IMR-90 (cell line): ENCODE measurements around the gene NXPE1. TPM values are rescaled to one million over a fixed set of nuclear protein-coding genes. Genes with fewer than 3 reads are reported as not detected.

Source experiments
- ATAC-seq: fragments of 200-7000 bp; cut with Tn5 transposase; 2 replicates; pipeline ENCODE4 v1.9.1; 2020; ENCODE audit warnings: low read depth, mild to moderate bottlenecking, moderate library complexity
- BruUV-seq: library from RNA; stranded (reverse); fragments of 400-500 nt; replicated peaks from 2 replicates; lab custom pipeline; 2021; lab: Mats Ljungman, UMichigan
- CTCF ChIA-PET: fragments of 300-600 bp; formaldehyde crosslinking; extraction: SDS; loops from one replicate; lab custom pipeline; 2021; ENCODE audit warnings: antibody characterized with exemption; lab: Yijun Ruan, JAX
- POLR2A ChIA-PET: fragments of 300-600 bp; sonication (Branson Sonifier 250); formaldehyde crosslinking; loops from one replicate; lab custom pipeline; 2022; ENCODE audit warnings: antibody characterized with exemption; ENCODE audit not compliant: unreplicated experiment; lab: Charles Lee
- DNase-seq: peaks from one replicate; pipeline ENCODE4 v3.0.0; 2013
- H2AFZ ChIP-seq: replicated peaks from 2 replicates; pipeline ENCODE3; 2013; ENCODE audit warnings: low read length, mild to moderate bottlenecking; ENCODE audit not compliant: poor library complexity
- H2AK5ac ChIP-seq: 2 replicates; pipeline ENCODE4 v1.6.1; 2013; ENCODE audit warnings: low read depth, low read length, inconsistent platforms
- H2AK9ac ChIP-seq: replicated peaks from 2 replicates; pipeline ENCODE3; 2013; ENCODE audit warnings: mild to moderate bottlenecking, low read depth, low read length, moderate library complexity; ENCODE audit not compliant: poor library complexity
- H2BK120ac ChIP-seq: 2 replicates; pipeline ENCODE4 v1.6.1; 2013; ENCODE audit warnings: low read depth, low read length, inconsistent platforms
- H2BK15ac ChIP-seq: 3 replicates; pipeline ENCODE4 v1.6.1; 2013; ENCODE audit warnings: low read depth, low read length, inconsistent platforms
- H2BK20ac ChIP-seq: 2 replicates; pipeline ENCODE4 v1.6.1; 2013; ENCODE audit warnings: low read depth, mild to moderate bottlenecking, inconsistent platforms, low read length, moderate library complexity
- H2BK5ac ChIP-seq: 2 replicates; pipeline ENCODE4 v1.6.1; 2013; ENCODE audit warnings: mild to moderate bottlenecking, low read depth, low read length, inconsistent platforms; ENCODE audit not compliant: poor library complexity, severe bottlenecking
- H3K14ac ChIP-seq: replicated peaks from 2 replicates; pipeline ENCODE4 v1.6.1; 2013; ENCODE audit warnings: low read depth, low read length, inconsistent platforms
- H3K18ac ChIP-seq: 2 replicates; pipeline ENCODE4 v1.6.1; 2013; ENCODE audit warnings: low read depth, low read length, control low read depth
- H3K23ac ChIP-seq: 2 replicates; pipeline ENCODE4 v1.6.1; 2013; ENCODE audit warnings: low read depth, low read length, inconsistent platforms
- H3K27ac ChIP-seq: 2 replicates; pipeline ENCODE4 v1.5.1; 2013; ENCODE audit warnings: mild to moderate bottlenecking, control low read depth, low read length; ENCODE audit not compliant: insufficient read depth
- H3K27me3 ChIP-seq: 2 replicates; pipeline ENCODE4 v1.6.1; 2013; ENCODE audit warnings: low read length; ENCODE audit not compliant: control insufficient read depth, insufficient read depth
- H3K36me3 ChIP-seq: 2 replicates; pipeline ENCODE4 v1.6.1; 2013; ENCODE audit warnings: low read length, mixed read lengths; ENCODE audit not compliant: control insufficient read depth, insufficient read depth
- H3K4ac ChIP-seq: 2 replicates; pipeline ENCODE4 v1.6.1; 2013; ENCODE audit warnings: low read depth, low read length, inconsistent platforms
- H3K4me1 ChIP-seq: 2 replicates; pipeline ENCODE4 v1.6.1; 2013; ENCODE audit warnings: low read length, mixed read lengths; ENCODE audit not compliant: control insufficient read depth, insufficient read depth
- H3K4me2 ChIP-seq: 2 replicates; pipeline ENCODE4 v1.6.1; 2013; ENCODE audit warnings: low read depth, mild to moderate bottlenecking, control low read depth, low read length, moderate library complexity
- H3K4me3 ChIP-seq: 2 replicates; pipeline ENCODE4 v1.5.1; 2013; ENCODE audit warnings: low read depth, mild to moderate bottlenecking, control low read depth, low read length, moderate library complexity; ENCODE audit not compliant: insufficient read depth
- H3K56ac ChIP-seq: 2 replicates; pipeline ENCODE4 v1.6.1; 2013; ENCODE audit warnings: low read length, inconsistent platforms; ENCODE audit not compliant: insufficient read depth; ENCODE audit errors: extremely low read depth
- H3K79me1 ChIP-seq, 2 experiments: 2 replicates each; pipeline ENCODE4 v1.6.1; 2013; ENCODE audit warnings: low read length in 2 of 2, inconsistent platforms in 1 of 2, low read depth in 1 of 2
- H3K9ac ChIP-seq: 2 replicates; pipeline ENCODE4 v1.6.1; 2013; ENCODE audit warnings: low read depth, low read length, control low read depth
- H3K9me1 ChIP-seq: 2 replicates; pipeline ENCODE4 v1.6.1; 2013; ENCODE audit warnings: low read length, inconsistent platforms; ENCODE audit not compliant: insufficient read depth
- H3K9me3 ChIP-seq: 2 replicates; pipeline ENCODE4 v1.6.1; 2013; ENCODE audit warnings: low read length; ENCODE audit not compliant: control insufficient read depth, insufficient read depth
- H4K20me1 ChIP-seq: 2 replicates; pipeline ENCODE4 v1.6.1; 2013; ENCODE audit warnings: low read length, inconsistent platforms; ENCODE audit not compliant: insufficient read depth
- H4K5ac ChIP-seq: 2 replicates; pipeline ENCODE4 v1.6.1; 2013; ENCODE audit warnings: mild to moderate bottlenecking, low read depth, low read length, control low read depth
- H4K8ac ChIP-seq, 2 experiments: 2 replicates each; pipeline ENCODE4 v1.6.1; 2013; ENCODE audit warnings: low read depth in 2 of 2, low read length in 2 of 2, control low read depth in 1 of 2, inconsistent platforms in 1 of 2
- H4K91ac ChIP-seq: 2 replicates; pipeline ENCODE4 v1.6.1; 2013; ENCODE audit warnings: low read depth, low read length, inconsistent platforms; ENCODE audit not compliant: insufficient read depth
- BHLHE40 ChIP-seq: fragments of 150-350 bp; IDR thresholded peaks from 2 replicates; pipeline ENCODE4 v1.6.1; 2016; ENCODE audit warnings: mild to moderate bottlenecking, low read depth, low read length
- CEBPB ChIP-seq: IDR thresholded peaks from 2 replicates; pipeline ENCODE4 v1.6.1; 2012; ENCODE audit warnings: low read depth, low read length, improper control_type of control experiment
- CHD1 ChIP-seq: IDR thresholded peaks from 2 replicates; pipeline ENCODE4 v1.6.1; 2012; ENCODE audit warnings: low read depth, low read length, improper control_type of control experiment
- CTCF ChIP-seq: conservative IDR thresholded peaks from 2 replicates; pipeline ENCODE4 v1.5.1; 2012; ENCODE audit warnings: mild to moderate bottlenecking, low read depth, low read length, improper control_type of control experiment
- FOS ChIP-seq: fragments of 150-350 bp; IDR thresholded peaks from 2 replicates; pipeline ENCODE4 v1.6.1; 2016; ENCODE audit warnings: low read depth, low read length
- MAFK ChIP-seq: IDR thresholded peaks from 2 replicates; pipeline ENCODE4 v1.6.1; 2012; ENCODE audit warnings: low read depth, low read length, improper control_type of control experiment
- MXI1 ChIP-seq: IDR thresholded peaks from 2 replicates; pipeline ENCODE4 v1.6.1; 2012; ENCODE audit warnings: low read depth, mild to moderate bottlenecking, low read length, moderate library complexity, borderline replicate concordance
- NFE2L2 ChIP-seq: fragments of 150-350 bp; IDR thresholded peaks from 2 replicates; pipeline ENCODE4 v1.6.1; 2016; ENCODE audit warnings: low read depth, mild to moderate bottlenecking, low read length
- POLR2A ChIP-seq: IDR thresholded peaks from 2 replicates; pipeline ENCODE4 v1.6.1; 2012; ENCODE audit warnings: mild to moderate bottlenecking, low read depth, low read length
- RAD21 ChIP-seq: IDR thresholded peaks from 2 replicates; pipeline ENCODE4 v1.6.1; 2012; ENCODE audit warnings: low read length, improper control_type of control experiment
- RCOR1 ChIP-seq: IDR thresholded peaks from 2 replicates; pipeline ENCODE4 v1.6.1; 2012; ENCODE audit warnings: mild to moderate bottlenecking, low read length, improper control_type of control experiment; ENCODE audit not compliant: insufficient replicate concordance
- RFX5 ChIP-seq: IDR thresholded peaks from 2 replicates; pipeline ENCODE4 v1.8.0; 2012; ENCODE audit warnings: low read depth, mild to moderate bottlenecking, low read length, moderate library complexity
- USF2 ChIP-seq: fragments of 150-350 bp; IDR thresholded peaks from 2 replicates; pipeline ENCODE4 v1.6.1; 2017; ENCODE audit warnings: mild to moderate bottlenecking, antibody characterized with exemption, low read length, low read depth
- WGBS, 2 experiments: methylation state at CpG; one replicate each; pipeline versions ENCODE4 v1.1.5 to v1.1.7; 2013; ENCODE audit warnings: missing lambda C conversion rate in 2 of 2; ENCODE audit not compliant: insufficient read length in 1 of 2; ENCODE audit errors: extremely low coverage in 2 of 2; 5-methylcytosine and 5-hydroxymethylcytosine counted together
- dilution Hi-C: fragments of 300-500 bp; cut with HindIII; formaldehyde crosslinking; loops from one replicate; pipeline ENCODE4 v1.14.3; 2018; ENCODE audit warnings: low sequenced_read_pairs; ENCODE audit not compliant: unreplicated experiment
- in situ Hi-C: fragments of 300-500 bp; cut with MboI; formaldehyde crosslinking; loops from 3 replicates; pipeline ENCODE4 v1.14.3; 2019; ENCODE audit warnings: low sequenced_read_pairs, inconsistent platforms, mixed read lengths
- intact Hi-C: fragments of 100-400 bp; cut with micrococcal nuclease; formaldehyde crosslinking; loops from 2 replicates; pipeline ENCODE4 v1.10.0; 2022
- polyA plus RNA-seq, 3 experiments: library from polyadenylated mRNA; depleted of rRNA; stranded (reverse); fragments of >200 nt; gene quantifications; 2 replicates each; pipeline ENCODE4 v1.2.3, GENCODE V29; 2012; ENCODE audit warnings: low replicate concordance in 1 of 3
- total RNA-seq: library from RNA; depleted of rRNA; stranded (reverse); fragments of >200 nt; gene quantifications from 2 replicates; pipeline ENCODE4 v1.2.3, GENCODE V29; 2012

Gene NXPE1
- total and polyA plus RNA-seq, 2 of the 4 experiments (the other 2 are of a cell fraction): not detected

- Histone ChIP-seq H4K20me1 (no peaks in the 10 kb centered on the region), H3K79me1 (no peaks in the 10 kb centered on the region), H3K27me3 (no peaks in the 10 kb centered on the region), H3K4me3 (no peak overlapping the region), H4K5ac (no peak overlapping the region), H2AK9ac (no peak overlapping the region), H3K36me3 (no peaks in the 10 kb centered on the region), H3K9ac (no peak overlapping the region), H2BK120ac (no peak overlapping the region), H2BK5ac (no peak overlapping the region), H3K4ac (no peak overlapping the region), H3K14ac (no peak overlapping the region), H4K8ac (no peak overlapping the region), H2BK20ac (no peak overlapping the region), H3K4me1 (no peaks in the 10 kb centered on the region), H3K9me1 (no peaks in the 10 kb centered on the region), H2AFZ (no peak overlapping the region), H2BK15ac (no peak overlapping the region), H3K4me2 (no peak overlapping the region), H2AK5ac (no peak overlapping the region), H3K9me3 (peaks cover 2% of the 10 kb centered on the region; the same call in 1 of the 2 replicates), H4K91ac (no peak overlapping the region), H3K18ac (no peak overlapping the region), H3K23ac (no peak overlapping the region), H3K27ac (no peak overlapping the region), H3K56ac (no peak overlapping the region)
- DNase-seq (no peak), ATAC-seq (no peak)
- in situ Hi-C loops (no loop called here), intact Hi-C loops (no loop called here), dilution Hi-C loops (no loop called here)
- TF ChIP-seq MXI1 (no peak), RFX5 (no peak), BHLHE40 (no peak), USF2 (no peak), CHD1 (no peak), MAFK (no peak), FOS (no peak), RCOR1 (no peak), CEBPB (no peak), POLR2A (no peak), NFE2L2 (no peak), RAD21 (no peak), CTCF (no peak)
- no TSS peak for BruUV-seq
- WGBS, 2 experiments: no CpG with 5 or more reads among the region's 2 CpGs
- CTCF ChIA-PET: no interaction called here
- POLR2A ChIA-PET: no interaction called here
Observed at GRCh38 chr11:114525682-114526081, 34.0 kb downstream of the NXPE1 start.
